Breast epithelium (tissue), 3 donors: ENCODE data around the gene PSMB5.

Experiments used
- CTCF ChIP-seq, 3 donors: fragments of 450-650 bp; IDR thresholded peaks; one replicate each; pipeline ENCODE4 v1.5.1; 2016 to 2017; ENCODE audit warnings: antibody characterized with exemption in 3 of 3, mild to moderate bottlenecking in 3 of 3, moderate library complexity in 3 of 3
- POLR2A ChIP-seq: fragments of 450-650 bp; IDR thresholded peaks from one replicate; pipeline ENCODE4 v1.6.1; 2016; ENCODE audit warnings: antibody characterized with exemption, mild to moderate bottlenecking, moderate library complexity

- TF ChIP-seq CTCF (IDR thresholded peaks at IDR 0.05) (no peak), POLR2A (no peak)
These were observed 18.7 kb upstream of the PSMB5 start for GRCh38 chr14:23053426-23053825.
